ENCODE measurements around the gene TMEM161A.

TMEM161A gene

DNA sequence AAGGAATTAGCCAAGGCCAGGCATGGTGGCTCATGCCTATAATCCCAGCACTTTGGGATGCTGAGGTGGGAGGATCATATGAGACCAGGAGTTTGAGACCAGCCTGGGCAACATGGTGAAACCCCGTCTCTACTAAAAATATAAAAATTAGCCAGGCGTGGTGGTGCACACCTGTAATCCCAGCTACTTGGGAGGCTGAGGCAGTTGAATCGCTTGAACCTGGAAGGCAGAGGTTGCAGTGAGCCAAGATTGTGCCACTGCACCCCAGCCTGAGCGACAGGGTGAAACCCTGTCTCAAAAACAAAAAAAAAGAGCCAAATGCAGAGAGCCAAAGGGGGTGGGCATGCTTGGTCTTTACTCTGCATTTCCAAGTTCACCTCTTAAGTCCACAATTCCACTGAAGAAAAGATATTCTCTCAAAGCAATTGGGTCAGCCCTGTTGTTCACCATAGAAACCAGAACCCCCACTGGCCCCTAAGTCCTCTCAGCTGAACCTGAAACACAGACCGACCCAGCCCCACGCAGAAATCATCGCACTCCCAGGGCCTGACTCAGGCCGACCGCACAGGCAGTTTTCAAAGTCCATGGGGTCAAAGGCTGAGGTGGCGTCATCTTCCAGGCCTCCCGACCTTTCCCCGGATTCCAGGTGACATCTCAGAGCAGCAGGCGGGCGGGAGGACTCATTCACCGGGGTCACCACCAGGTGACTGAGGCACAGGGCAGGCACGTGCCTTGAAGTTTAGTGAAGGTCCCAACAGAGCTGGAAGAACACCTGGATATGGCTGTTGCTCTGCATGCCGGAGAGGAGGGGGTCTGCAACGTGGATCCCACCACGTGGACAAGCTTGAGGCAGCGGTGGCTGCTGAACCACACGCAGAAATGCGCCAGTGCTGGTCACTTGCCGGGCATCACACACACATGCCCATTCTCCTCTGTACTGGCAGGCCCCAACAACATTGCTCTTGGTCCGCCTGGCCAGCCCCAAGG, 41.3 kb downstream of the TMEM161A start:
- no peak for DNase-seq

GRCh38 chr19:19095691-19096090, 42.6 kb downstream of the TMEM161A start:
- no peak for DNase-seq

DNA sequence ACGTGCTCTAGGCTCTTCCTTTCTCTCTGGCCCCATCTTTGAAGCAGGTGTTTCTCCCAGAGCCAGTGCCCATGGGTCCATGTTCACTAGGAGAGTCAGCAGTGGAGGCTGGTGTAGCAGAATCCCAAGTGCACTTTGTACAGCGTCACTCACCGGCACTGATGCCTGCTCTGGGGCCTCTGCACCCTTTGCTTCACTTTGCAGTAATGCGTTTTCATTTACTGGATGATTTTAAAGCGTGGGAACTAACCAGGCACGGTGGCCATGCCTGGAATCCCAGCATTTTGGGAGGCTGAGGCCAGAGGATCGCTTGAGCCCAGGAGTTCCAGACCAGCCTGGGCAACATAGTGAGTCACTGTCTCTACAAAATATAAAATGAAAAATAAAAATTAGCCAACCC, 43.8 kb downstream of the TMEM161A start:
- DNase-seq, result no peak

- DNase-seq, result no peak
Observed at GRCh38 chr19:19087676-19088075, 50.6 kb downstream of the TMEM161A start.

GRCh38 chr19:19083413-19084178, 54.7 kb downstream of the TMEM161A start:
- no peak for DNase-seq

- no peak for DNase-seq
Observed at GRCh38 chr19:19081642-19082151, 56.6 kb downstream of the TMEM161A start.

DNA sequence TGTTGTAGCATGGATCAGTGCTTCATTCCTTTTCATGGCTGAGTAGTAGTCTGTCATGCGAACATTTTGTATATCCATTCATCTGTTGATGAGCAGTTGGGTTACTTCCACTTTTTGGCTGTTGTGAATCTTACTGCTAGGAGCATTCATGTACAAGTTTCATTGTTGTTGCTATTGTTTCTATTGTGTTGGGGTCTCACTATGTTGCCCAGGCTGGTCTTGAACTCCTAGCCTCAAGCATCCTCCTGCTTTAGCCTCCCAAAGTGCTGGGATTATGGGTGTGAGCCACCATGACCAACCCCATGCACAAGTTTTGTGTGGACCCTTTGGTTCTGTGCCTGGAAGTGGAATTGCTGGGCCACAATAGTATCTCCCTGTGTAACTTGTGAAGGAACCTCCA, 58.7 kb downstream of the TMEM161A start:
- DNase-seq, result no peak

DNA sequence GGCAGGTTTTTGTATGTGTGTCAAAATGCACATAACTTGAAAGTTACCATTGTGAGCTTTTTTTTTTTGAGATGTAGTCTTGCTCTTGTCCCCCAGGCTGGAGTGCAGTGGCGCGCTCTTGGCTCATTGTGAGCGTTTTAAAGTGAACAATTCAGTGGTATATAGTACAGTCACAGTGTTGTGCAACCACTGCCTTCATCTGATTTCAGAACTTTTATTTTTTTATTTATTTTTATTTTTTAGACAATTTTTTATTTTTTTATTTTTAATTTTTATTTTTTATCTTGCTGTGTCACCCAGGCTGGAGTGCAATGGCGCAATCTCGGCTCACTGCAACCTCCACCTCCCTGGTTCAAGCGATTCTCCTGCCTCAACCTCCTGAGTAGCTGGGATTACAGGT, 59.5 kb downstream of the TMEM161A start:
- no peak for DNase-seq

GRCh38 chr19:19077103-19077502, 61.2 kb downstream of the TMEM161A start:
- DNase-seq, result no peak

GRCh38 chr19:19076476-19076875, 61.8 kb downstream of the TMEM161A start:
- DNase-seq, result no peak

- no peak for DNase-seq
Observed at GRCh38 chr19:19075126-19075525, 63.2 kb downstream of the TMEM161A start.

- DNase-seq, result peak; percentile 15
Observed at GRCh38 chr19:19074196-19074882, 63.9 kb downstream of the TMEM161A start.

- no peak for DNase-seq
Observed at GRCh38 chr19:19071897-19072296, 66.4 kb downstream of the TMEM161A start.
